Measurements from ENCODE around the gene GNGT1.
"Not testable (repeated sequence)": the region's sequence is repeated elsewhere in the genome, so short reads cannot be mapped to it uniquely, and the experiment has no call there.

The GNGT1 gene

GRCh38 chr7:93902777-93903423, 3.5 kb upstream of the GNGT1 start:
- no peak for DNase-seq (ENCODE audit: low read depth in 4 of 4, low spot score in 1 of 4)

- DNase-seq (ENCODE audit: low read depth in 4 of 4, low spot score in 1 of 4), result no peak
Observed at GRCh38 chr7:93910076-93910994, 4.0 kb downstream of the GNGT1 start.

- DNase-seq (ENCODE audit: low read depth in 4 of 4, low spot score in 1 of 4), result not testable (repeated sequence)
Observed at GRCh38 chr7:93911242-93911641, 4.9 kb downstream of the GNGT1 start.

- not testable (repeated sequence) for DNase-seq (ENCODE audit: low read depth in 4 of 4, low spot score in 1 of 4)
Observed at GRCh38 chr7:93911661-93912060, 5.3 kb downstream of the GNGT1 start.

- DNase-seq (ENCODE audit: low read depth in 4 of 4, low spot score in 1 of 4), result no peak
Observed at GRCh38 chr7:93913197-93913596, 6.8 kb downstream of the GNGT1 start.

GRCh38 chr7:93914581-93915066, 8.3 kb downstream of the GNGT1 start:
- DNase-seq (ENCODE audit: low read depth in 4 of 4, low spot score in 1 of 4), result no peak

GRCh38 chr7:93915206-93915842, 9.0 kb downstream of the GNGT1 start:
- DNase-seq (ENCODE audit: low read depth in 4 of 4, low spot score in 1 of 4), result not testable (repeated sequence)

GRCh38 chr7:93915888-93916287, 9.5 kb downstream of the GNGT1 start:
- DNase-seq (ENCODE audit: low read depth in 4 of 4, low spot score in 1 of 4), result not testable (repeated sequence)

- not testable (repeated sequence) for DNase-seq (ENCODE audit: low read depth in 4 of 4, low spot score in 1 of 4)
Observed at GRCh38 chr7:93916315-93916714, 9.9 kb downstream of the GNGT1 start.

- DNase-seq (ENCODE audit: low read depth in 4 of 4, low spot score in 1 of 4), result no peak
Observed at GRCh38 chr7:93920496-93921182, 14.3 kb downstream of the GNGT1 start.

GRCh38 chr7:93921186-93921585, 14.8 kb downstream of the GNGT1 start:
- no peak for DNase-seq (ENCODE audit: low read depth in 4 of 4, low spot score in 1 of 4)

- DNase-seq (ENCODE audit: low read depth in 4 of 4, low spot score in 1 of 4), result peak in 1 of 4 experiments; percentile 6
Observed at GRCh38 chr7:93921607-93922566, 15.5 kb downstream of the GNGT1 start, which contains the start of gene GNG11. Gene GNG11 (plus strand): TSS chr7:93921735. CDS start chr7:93922138, 403 bp downstream.

GRCh38 chr7:93923296-93923695, 16.9 kb downstream of the GNGT1 start:
- no peak for DNase-seq (ENCODE audit: low read depth in 4 of 4, low spot score in 1 of 4)

- no peak for DNase-seq (ENCODE audit: low read depth in 4 of 4, low spot score in 1 of 4)
Observed at GRCh38 chr7:93923942-93924341, 17.6 kb downstream of the GNGT1 start.

GRCh38 chr7:93926800-93927199, 20.4 kb downstream of the GNGT1 start:
- DNase-seq (ENCODE audit: low read depth in 4 of 4, low spot score in 1 of 4), result no peak

- no peak for DNase-seq (ENCODE audit: low read depth in 4 of 4, low spot score in 1 of 4)
Observed at GRCh38 chr7:93927585-93927984, 21.2 kb downstream of the GNGT1 start.

- no peak for DNase-seq (ENCODE audit: low read depth in 4 of 4, low spot score in 1 of 4)
Observed at GRCh38 chr7:93931655-93932054, 25.3 kb downstream of the GNGT1 start.

GRCh38 chr7:93933156-93933555, 26.8 kb downstream of the GNGT1 start:
- no peak for DNase-seq (ENCODE audit: low read depth in 4 of 4, low spot score in 1 of 4)

GRCh38 chr7:93935102-93935501, 28.7 kb downstream of the GNGT1 start:
- no peak for DNase-seq (ENCODE audit: low read depth in 4 of 4, low spot score in 1 of 4)

GRCh38 chr7:93937818-93938217, 31.5 kb downstream of the GNGT1 start:
- DNase-seq (ENCODE audit: low read depth in 4 of 4, low spot score in 1 of 4), result no peak
